HG03521 (cell line): ENCODE results near the gene OLFML3.

Experiments
- ATAC-seq: cut with Tn5 transposase; IDR thresholded peaks from one replicate; pipeline ENCODE4 v1.9.1; 2021; ENCODE audit warnings: mild to moderate bottlenecking, moderate library complexity; ENCODE audit not compliant: unreplicated experiment

Gene OLFML3

GRCh38 chr1:113978863-113979702, at the start of gene OLFML3:
OLFML3 (plus strand) TSS chr1:113979474; CDS start chr1:113979517, 43 bp downstream.
- ATAC-seq = no peak

GRCh38 chr1:113929750-113930498, 49.4 kb upstream of the OLFML3 start:
- peak; percentile 24 for ATAC-seq

- ATAC-seq = peak; percentile 33
Measured at GRCh38 chr1:113930499-113931161, 48.6 kb upstream of the OLFML3 start.

GRCh38 chr1:113931451-113931851, 47.8 kb upstream of the OLFML3 start:
- no peak for ATAC-seq

GRCh38 chr1:113934006-113934405, 45.3 kb upstream of the OLFML3 start:
- ATAC-seq = no peak

- ATAC-seq = no peak
Measured at GRCh38 chr1:113934511-113935055, 44.7 kb upstream of the OLFML3 start.

GRCh38 chr1:113935176-113935575, 44.1 kb upstream of the OLFML3 start:
- no peak for ATAC-seq

GRCh38 chr1:113935970-113936369, 43.3 kb upstream of the OLFML3 start:
- ATAC-seq = no peak

- ATAC-seq = no peak
Measured at GRCh38 chr1:113937146-113937545, 42.1 kb upstream of the OLFML3 start.

GRCh38 chr1:113938192-113938591, 41.1 kb upstream of the OLFML3 start:
- no peak for ATAC-seq

GRCh38 chr1:113940365-113941244, 38.7 kb upstream of the OLFML3 start:
- ATAC-seq = no peak

- ATAC-seq = no peak
Measured at GRCh38 chr1:113941245-113941559, 38.1 kb upstream of the OLFML3 start.

GRCh38 chr1:113942527-113942926, 36.7 kb upstream of the OLFML3 start:
- ATAC-seq = no peak

GRCh38 chr1:113943028-113943811, 36.1 kb upstream of the OLFML3 start:
- ATAC-seq = no peak

- no peak for ATAC-seq
Measured at GRCh38 chr1:113945329-113945728, 33.9 kb upstream of the OLFML3 start.

GRCh38 chr1:113946112-113946511, 33.2 kb upstream of the OLFML3 start:
- ATAC-seq = no peak

GRCh38 chr1:113946678-113947387, 32.4 kb upstream of the OLFML3 start:
- ATAC-seq = no peak

GRCh38 chr1:113947388-113948107, 31.7 kb upstream of the OLFML3 start:
- ATAC-seq = no peak
